GM18867 (cell line): ENCODE data around the gene NRG3.

Experiments
- ATAC-seq: cut with Tn5 transposase; IDR thresholded peaks from one replicate; pipeline ENCODE4 v1.9.1; 2021; ENCODE audit warnings: mild to moderate bottlenecking, moderate library complexity; ENCODE audit not compliant: unreplicated experiment

The NRG3 gene

GRCh38 chr10:82206831-82207230, 331.8 kb downstream of the NRG3 start:
- ATAC-seq, result no peak

- ATAC-seq, result no peak
Measured at GRCh38 chr10:82208726-82209125, 333.7 kb downstream of the NRG3 start.

- no peak for ATAC-seq
Measured at GRCh38 chr10:82210331-82210730, 335.3 kb downstream of the NRG3 start.

GRCh38 chr10:82211346-82211745, 336.4 kb downstream of the NRG3 start:
- ATAC-seq, result no peak

- no peak for ATAC-seq
Measured at GRCh38 chr10:82212753-82213152, 337.8 kb downstream of the NRG3 start.

GRCh38 chr10:82213784-82214183, 338.8 kb downstream of the NRG3 start:
- no peak for ATAC-seq

GRCh38 chr10:82221056-82221455, 346.1 kb downstream of the NRG3 start:
- ATAC-seq, result no peak

- no peak for ATAC-seq
Measured at GRCh38 chr10:82221601-82222149, 346.7 kb downstream of the NRG3 start.

- ATAC-seq, result no peak
Measured at GRCh38 chr10:82228701-82229100, 353.7 kb downstream of the NRG3 start.

- ATAC-seq, result no peak
Measured at GRCh38 chr10:82234173-82234572, 359.2 kb downstream of the NRG3 start.

- no peak for ATAC-seq
Measured at GRCh38 chr10:82236084-82236731, 361.2 kb downstream of the NRG3 start.

- no peak for ATAC-seq
Measured at GRCh38 chr10:82238291-82238690, 363.3 kb downstream of the NRG3 start.

GRCh38 chr10:82240408-82240807, 365.4 kb downstream of the NRG3 start:
- no peak for ATAC-seq

- ATAC-seq, result no peak
Measured at GRCh38 chr10:82242778-82243177, 367.8 kb downstream of the NRG3 start.

GRCh38 chr10:82245157-82245556, 370.2 kb downstream of the NRG3 start:
- no peak for ATAC-seq

- no peak for ATAC-seq
Measured at GRCh38 chr10:82245906-82246560, 371.0 kb downstream of the NRG3 start.

GRCh38 chr10:82249141-82249540, 374.1 kb downstream of the NRG3 start:
- no peak for ATAC-seq

- no peak for ATAC-seq
Measured at GRCh38 chr10:82251222-82251906, 376.4 kb downstream of the NRG3 start.

- ATAC-seq, result no peak
Measured at GRCh38 chr10:82252081-82252480, 377.1 kb downstream of the NRG3 start.

- ATAC-seq, result no peak
Measured at GRCh38 chr10:82254237-82254636, 379.2 kb downstream of the NRG3 start.

GRCh38 chr10:82256275-82256674, 381.3 kb downstream of the NRG3 start:
- no peak for ATAC-seq

GRCh38 chr10:82266438-82266837, 391.4 kb downstream of the NRG3 start:
- no peak for ATAC-seq
